Left lobe of liver (tissue), 2 donors: Measurements from ENCODE around the gene GPX4. TPM values are rescaled to one million over a fixed set of nuclear protein-coding genes. Genes with fewer than 3 reads are reported as not detected.

Source experiments
- ATAC-seq: fragments of 200-7000 bp; cut with Tn5 transposase; one replicate; pipeline ENCODE4 v1.9.1; 2020; ENCODE audit warnings: mild to moderate bottlenecking, moderate library complexity
- DNase-seq: peaks from one replicate; pipeline ENCODE4 v3.0.0-alpha.2; 2020; ENCODE audit warnings: low spot score
- total RNA-seq: library from RNA; stranded (reverse); gene quantifications from one replicate; pipeline ENCODE4 v1.2.1, GENCODE V29; 2021
- donor health status: DM: no; HTN: no; CAD: no; lungs with moderate emphysema.
- donor health status: DM: no; HTN: yes; CAD: no.

Gene GPX4
- total RNA-seq, 1 donor from 2014 or later = 247 TPM

GRCh38 chr19:1068009-1069001 is 35.5 kb upstream of the GPX4 start:
- no peak for ATAC-seq

GRCh38 chr19:1069009-1069779 is 34.6 kb upstream of the GPX4 start:
- ATAC-seq = peak; percentile 18
- DNase-seq = no peak

More at GRCh38 chr19:1068009-1069001, 35.5 kb upstream of the GPX4 start:
- DNase-seq = no peak

GRCh38 chr19:1070576-1070930 is 33.2 kb upstream of the GPX4 start:
- no peak for DNase-seq
- no peak for ATAC-seq

GRCh38 chr19:1070931-1071791 is 32.6 kb upstream of the GPX4 start:
- no peak for ATAC-seq
- no peak for DNase-seq

- ATAC-seq (no peak), DNase-seq (no peak)
Observed at GRCh38 chr19:1072371-1073015, 31.3 kb upstream of the GPX4 start.

- no peak for DNase-seq
- no peak for ATAC-seq
Observed at GRCh38 chr19:1073063-1073955, 30.5 kb upstream of the GPX4 start.

- no peak for DNase-seq
- ATAC-seq = no peak
Observed at GRCh38 chr19:1073956-1074517, 29.8 kb upstream of the GPX4 start.

GRCh38 chr19:1074544-1075283 is 29.1 kb upstream of the GPX4 start:
- peak; percentile 40 for ATAC-seq
- DNase-seq = peak; percentile 76

GRCh38 chr19:1076046-1076386 is 27.8 kb upstream of the GPX4 start:
- ATAC-seq (no peak), DNase-seq (no peak)

- DNase-seq (no peak), ATAC-seq (peak; percentile 45)
Observed at GRCh38 chr19:1076951-1077350, 26.8 kb upstream of the GPX4 start.

GRCh38 chr19:1079566-1080111 is 24.2 kb upstream of the GPX4 start:
- no peak for ATAC-seq
- no peak for DNase-seq

GRCh38 chr19:1080360-1081161 is 23.2 kb upstream of the GPX4 start:
- no peak for DNase-seq
- ATAC-seq = no peak

- peak; percentile 33 for ATAC-seq
- no peak for DNase-seq
Observed at GRCh38 chr19:1081301-1082164, 22.3 kb upstream of the GPX4 start.

GRCh38 chr19:1082165-1082927 is 21.4 kb upstream of the GPX4 start:
- DNase-seq (peak; percentile 84), ATAC-seq (peak; percentile 75)

- no peak for DNase-seq
- no peak for ATAC-seq
Observed at GRCh38 chr19:1082928-1083816, 20.6 kb upstream of the GPX4 start.
